ENCODE data around the gene NDUFA8. TPM values are rescaled to one million over a fixed set of nuclear protein-coding genes. Genes with fewer than 3 reads are reported as not detected.

The NDUFA8 gene
- total RNA-seq, 2 experiments from 2014 or later = 48.3 to 52.5 TPM

DNA sequence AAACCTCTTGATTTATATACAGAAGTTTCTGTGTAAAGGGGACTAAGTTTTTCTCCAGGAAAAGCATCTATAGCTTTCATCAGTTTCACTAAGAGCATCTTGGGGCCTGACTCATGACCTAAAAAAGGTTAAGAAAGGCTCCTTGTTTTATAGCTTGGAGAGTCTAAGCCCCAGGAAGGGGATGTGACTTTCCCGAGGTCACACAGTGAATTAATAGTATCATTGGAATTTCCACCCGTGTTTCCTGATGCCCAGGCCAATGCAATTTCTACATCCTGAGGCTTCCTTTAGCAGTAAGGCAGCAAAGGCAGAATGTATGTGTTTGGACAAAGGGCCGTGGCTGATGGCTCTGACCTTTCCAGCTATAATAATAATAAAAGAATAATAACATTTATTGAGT lies 8.8 kb upstream of the NDUFA8 start:
- intact Hi-C loops (cut with micrococcal nuclease) = no loop called here
- TF ChIP-seq, protein P1, sequence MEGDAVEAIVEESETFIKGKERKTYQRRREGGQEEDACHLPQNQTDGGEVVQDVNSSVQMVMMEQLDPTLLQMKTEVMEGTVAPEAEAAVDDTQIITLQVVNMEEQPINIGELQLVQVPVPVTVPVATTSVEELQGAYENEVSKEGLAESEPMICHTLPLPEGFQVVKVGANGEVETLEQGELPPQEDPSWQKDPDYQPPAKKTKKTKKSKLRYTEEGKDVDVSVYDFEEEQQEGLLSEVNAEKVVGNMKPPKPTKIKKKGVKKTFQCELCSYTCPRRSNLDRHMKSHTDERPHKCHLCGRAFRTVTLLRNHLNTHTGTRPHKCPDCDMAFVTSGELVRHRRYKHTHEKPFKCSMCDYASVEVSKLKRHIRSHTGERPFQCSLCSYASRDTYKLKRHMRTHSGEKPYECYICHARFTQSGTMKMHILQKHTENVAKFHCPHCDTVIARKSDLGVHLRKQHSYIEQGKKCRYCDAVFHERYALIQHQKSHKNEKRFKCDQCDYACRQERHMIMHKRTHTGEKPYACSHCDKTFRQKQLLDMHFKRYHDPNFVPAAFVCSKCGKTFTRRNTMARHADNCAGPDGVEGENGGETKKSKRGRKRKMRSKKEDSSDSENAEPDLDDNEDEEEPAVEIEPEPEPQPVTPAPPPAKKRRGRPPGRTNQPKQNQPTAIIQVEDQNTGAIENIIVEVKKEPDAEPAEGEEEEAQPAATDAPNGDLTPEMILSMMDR (IDR thresholded peaks at IDR 0.05) = no peak
- ATAC-seq (no peak), DNase-seq (no peak)
- Mint-ChIP-seq H3K4me1 (ENCODE audit: low read depth) (no peaks in the 10 kb centered on the region), H3K4me3 (no peak overlapping the region), H3K36me3 (ENCODE audit: low read depth) (no peaks in the 10 kb centered on the region), H3K27ac (no peak overlapping the region), H3K27me3 (peaks cover 27% of the 10 kb centered on the region), H3K9me3 (no peaks in the 10 kb centered on the region)
- ChIA-PET POLR2A (no interaction called here), CTCF (interaction anchor here (0.7 kb wide), 1 partner anchor 32 kb away, joined by 3 read pairs; no protein-coding TSS in a partner anchor)

DNA sequence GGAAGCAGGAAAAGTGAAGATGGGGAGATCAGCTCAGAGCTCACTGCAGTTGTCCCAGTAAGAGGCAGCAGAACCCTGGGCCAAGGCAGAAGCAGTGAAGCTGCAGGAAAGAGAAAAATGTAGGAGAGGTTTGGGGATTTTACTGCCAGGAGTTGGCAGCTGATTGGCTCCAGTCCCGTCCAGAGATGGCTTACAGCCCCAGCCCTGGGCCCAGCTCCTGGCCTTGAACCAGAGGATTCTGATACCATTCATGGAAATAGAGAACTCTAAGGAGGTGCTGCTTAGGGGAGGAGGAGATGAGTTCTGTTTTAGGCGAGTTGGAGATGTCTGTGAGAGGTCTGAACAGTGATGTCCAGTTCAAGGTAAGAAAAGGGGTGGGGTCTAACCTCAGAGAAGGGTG lies 4.7 kb upstream of the NDUFA8 start:
- Mint-ChIP-seq H3K9me3 (peaks cover 7% of the 10 kb centered on the region), H3K27ac (no peak overlapping the region), H3K4me1 (ENCODE audit: low read depth) (peaks cover 5% of the 10 kb centered on the region), H3K36me3 (ENCODE audit: low read depth) (peaks cover 2% of the 10 kb centered on the region), H3K27me3 (peaks cover 17% of the 10 kb centered on the region), H3K4me3 (no peak overlapping the region)
- POLR2A ChIA-PET = no interaction called here
- CTCF ChIA-PET = interaction anchor here (0.7 to 1.5 kb wide), 2 partner anchors 9 to 42 kb away, joined by 3 read pairs; no protein-coding TSS in a partner anchor
- intact Hi-C loops (cut with micrococcal nuclease) = no loop called here
- ATAC-seq (no peak), DNase-seq (no peak)
- TF ChIP-seq, protein P1 (IDR thresholded peaks at IDR 0.05) = no peak

DNA sequence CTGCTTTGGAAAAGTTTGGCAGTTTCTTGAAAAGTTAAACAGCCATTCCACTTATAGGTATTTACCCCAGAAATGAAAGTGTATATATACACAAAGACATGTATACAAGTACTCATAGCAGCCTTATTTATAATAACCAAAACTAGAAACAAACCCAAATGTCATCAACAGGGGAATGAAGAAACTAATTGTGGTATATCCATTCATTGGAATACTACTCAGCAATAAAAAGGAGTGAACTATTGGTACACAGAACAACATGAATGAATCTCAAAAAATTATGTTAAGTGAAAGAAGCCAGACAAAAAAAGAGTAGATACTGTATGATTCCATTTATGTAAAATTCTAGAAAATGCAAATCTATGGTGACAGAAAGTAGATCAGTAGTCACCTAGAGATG lies 2.8 kb upstream of the NDUFA8 start:
- TF ChIP-seq, protein P1 (IDR thresholded peaks at IDR 0.05) = no peak
- intact Hi-C loops (cut with micrococcal nuclease) = no loop called here
- Mint-ChIP-seq H3K4me3 (no peak overlapping the region), H3K36me3 (ENCODE audit: low read depth) (peaks cover 6% of the 10 kb centered on the region), H3K27me3 (peaks cover 10% of the 10 kb centered on the region), H3K9me3 (peaks cover 7% of the 10 kb centered on the region), H3K27ac (no peak overlapping the region), H3K4me1 (ENCODE audit: low read depth) (peaks cover 12% of the 10 kb centered on the region)
- POLR2A ChIA-PET = no interaction called here
- ATAC-seq (no peak), DNase-seq (no peak)
- CTCF ChIA-PET = no interaction called here

DNA sequence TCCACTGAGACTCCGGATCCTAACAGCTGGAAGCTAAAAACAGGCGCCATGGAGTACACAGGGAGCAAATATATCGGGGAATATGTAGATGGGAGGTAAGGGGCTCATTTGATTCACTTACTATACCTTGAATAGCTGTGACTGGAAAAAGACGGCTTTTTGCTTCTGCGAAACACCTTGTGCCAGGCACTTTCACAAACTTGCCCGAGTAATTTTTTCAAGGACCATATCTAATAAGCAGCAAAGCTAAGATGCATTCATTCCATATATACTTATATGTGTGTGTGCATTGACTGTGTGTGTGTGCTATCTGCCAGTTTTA lies 307 bp upstream of the NDUFA8 start:
- ChIA-PET CTCF (interaction anchor here (1.3 to 2.0 kb wide), 3 partner anchors 35 to 62 kb away, joined by 4 to 7 read pairs (median 4); no protein-coding TSS in a partner anchor), POLR2A (interaction anchor here (0.8 to 1.9 kb wide), 3 partner anchors 12 to 105 kb away, joined by 3 to 10 read pairs (median 4); partner anchors contain the start of genes MRRF and RBM18)
- Mint-ChIP-seq H3K9me3 (peaks cover 7% of the 10 kb centered on the region), H3K27me3 (peaks cover 4% of the 10 kb centered on the region), H3K36me3 (ENCODE audit: low read depth) (peaks cover 6% of the 10 kb centered on the region), H3K4me3 (peak overlapping the region; percentile 97), H3K27ac (peak overlapping the region; percentile 96), H3K4me1 (ENCODE audit: low read depth) (peaks cover 27% of the 10 kb centered on the region)
- ATAC-seq = no peak
- intact Hi-C loops (cut with micrococcal nuclease) = no loop called here
- TF ChIP-seq, protein P1 (IDR thresholded peaks at IDR 0.05) = no peak
- DNase-seq = no peak

DNA sequence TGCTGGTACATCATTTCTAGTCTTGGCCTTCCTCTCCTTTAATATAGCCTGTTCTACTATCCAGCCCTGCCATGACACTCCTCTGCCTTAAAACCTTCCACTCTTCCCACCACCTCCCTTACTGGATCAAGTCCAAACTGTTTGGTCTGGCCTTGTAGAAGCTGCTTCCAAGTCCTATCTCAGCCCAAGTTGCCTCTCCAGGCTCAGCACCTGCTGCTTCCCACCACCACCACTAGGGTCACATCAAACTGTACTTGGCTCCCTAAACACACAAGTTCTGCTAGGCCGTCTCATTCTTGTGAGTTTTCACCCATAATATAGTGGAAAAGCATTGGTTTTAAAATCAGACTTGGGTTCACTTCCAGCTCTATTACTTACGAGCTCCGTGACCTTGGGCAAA lies 1.4 kb downstream of the NDUFA8 start:
- ChIA-PET CTCF (interaction anchor here (1.0 to 2.0 kb wide), 6 partner anchors 12 to 107 kb away, joined by 3 to 8 read pairs (median 4); partner anchors contain the start of genes MRRF and RBM18), POLR2A (interaction anchor here (0.9 to 1.5 kb wide), 3 partner anchors 13 to 24 kb away, joined by 3 to 5 read pairs (median 4); no protein-coding TSS in a partner anchor)
- ATAC-seq (peak; percentile 34), DNase-seq (peak; percentile 58)
- Mint-ChIP-seq H3K4me1 (ENCODE audit: low read depth) (peaks cover 31% of the 10 kb centered on the region), H3K36me3 (ENCODE audit: low read depth) (peaks cover 6% of the 10 kb centered on the region), H3K27me3 (peaks cover 2% of the 10 kb centered on the region), H3K4me3 (peak overlapping the region; percentile 51), H3K27ac (no peak overlapping the region), H3K9me3 (peaks cover 7% of the 10 kb centered on the region)
- TF ChIP-seq, protein P1 (IDR thresholded peaks at IDR 0.05) = peak; percentile 67
- intact Hi-C loops (cut with micrococcal nuclease) = no loop called here
